Measurements from ENCODE around the gene TGFB1I1.

DNA sequence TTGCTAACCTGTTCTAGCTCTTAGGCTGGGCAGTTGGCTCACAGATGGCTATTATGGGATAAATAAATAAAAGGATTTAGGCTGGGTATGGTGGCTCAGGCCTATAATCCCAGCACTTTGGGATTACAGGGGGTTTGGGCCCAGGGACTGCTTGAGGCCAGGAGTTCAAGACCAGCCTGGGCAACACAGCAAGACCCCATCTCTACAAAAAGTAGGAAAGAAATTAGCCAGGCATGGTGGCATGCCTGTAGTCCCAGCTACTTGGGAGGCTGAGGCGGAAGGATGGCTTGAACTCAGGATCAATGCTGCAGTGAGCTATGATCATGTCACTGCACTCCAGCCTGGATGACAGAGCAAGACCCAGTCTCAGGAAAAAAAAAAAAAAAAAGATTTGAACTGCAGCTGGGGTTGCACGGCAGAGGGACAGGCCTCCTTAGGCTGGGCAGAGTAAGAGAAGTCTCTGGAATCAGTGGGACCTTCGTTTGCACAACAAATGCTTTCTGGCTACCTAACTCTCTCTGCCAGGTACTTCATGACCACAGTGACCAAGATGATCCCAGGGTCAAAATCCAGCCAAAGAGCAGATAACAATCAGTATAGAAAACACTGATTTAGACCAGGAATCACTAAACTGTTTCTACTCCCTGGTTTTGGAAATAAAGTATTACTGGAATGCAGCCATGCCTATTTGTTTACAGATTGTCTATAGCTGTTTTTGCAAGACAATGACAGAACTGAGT is 29.4 kb downstream of the TGFB1I1 start:
- TF ChIP-seq POLR2A (IDR thresholded peaks at IDR 0.05; ENCODE audit: low read depth, low read length) (no peak), MAZ (IDR thresholded peaks at IDR 0.05; ENCODE audit: borderline replicate concordance, low read depth, low read length) (no peak), RCOR1 (IDR thresholded peaks at IDR 0.05; ENCODE audit: insufficient replicate concordance, low read length) (no peak), MXI1 (IDR thresholded peaks at IDR 0.05; ENCODE audit: borderline replicate concordance, low read depth, low read length) (no peak)
- TF ChIP-seq, protein P1, sequence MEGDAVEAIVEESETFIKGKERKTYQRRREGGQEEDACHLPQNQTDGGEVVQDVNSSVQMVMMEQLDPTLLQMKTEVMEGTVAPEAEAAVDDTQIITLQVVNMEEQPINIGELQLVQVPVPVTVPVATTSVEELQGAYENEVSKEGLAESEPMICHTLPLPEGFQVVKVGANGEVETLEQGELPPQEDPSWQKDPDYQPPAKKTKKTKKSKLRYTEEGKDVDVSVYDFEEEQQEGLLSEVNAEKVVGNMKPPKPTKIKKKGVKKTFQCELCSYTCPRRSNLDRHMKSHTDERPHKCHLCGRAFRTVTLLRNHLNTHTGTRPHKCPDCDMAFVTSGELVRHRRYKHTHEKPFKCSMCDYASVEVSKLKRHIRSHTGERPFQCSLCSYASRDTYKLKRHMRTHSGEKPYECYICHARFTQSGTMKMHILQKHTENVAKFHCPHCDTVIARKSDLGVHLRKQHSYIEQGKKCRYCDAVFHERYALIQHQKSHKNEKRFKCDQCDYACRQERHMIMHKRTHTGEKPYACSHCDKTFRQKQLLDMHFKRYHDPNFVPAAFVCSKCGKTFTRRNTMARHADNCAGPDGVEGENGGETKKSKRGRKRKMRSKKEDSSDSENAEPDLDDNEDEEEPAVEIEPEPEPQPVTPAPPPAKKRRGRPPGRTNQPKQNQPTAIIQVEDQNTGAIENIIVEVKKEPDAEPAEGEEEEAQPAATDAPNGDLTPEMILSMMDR (conservative IDR thresholded peaks at IDR 0.05; ENCODE audit: low read depth, low read length): no peak
- TF ChIP-seq, protein P2, sequence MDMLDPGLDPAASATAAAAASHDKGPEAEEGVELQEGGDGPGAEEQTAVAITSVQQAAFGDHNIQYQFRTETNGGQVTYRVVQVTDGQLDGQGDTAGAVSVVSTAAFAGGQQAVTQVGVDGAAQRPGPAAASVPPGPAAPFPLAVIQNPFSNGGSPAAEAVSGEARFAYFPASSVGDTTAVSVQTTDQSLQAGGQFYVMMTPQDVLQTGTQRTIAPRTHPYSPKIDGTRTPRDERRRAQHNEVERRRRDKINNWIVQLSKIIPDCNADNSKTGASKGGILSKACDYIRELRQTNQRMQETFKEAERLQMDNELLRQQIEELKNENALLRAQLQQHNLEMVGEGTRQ (IDR thresholded peaks at IDR 0.05; ENCODE audit: low read depth, low read length): no peak
- TF ChIP-seq, protein P3, sequence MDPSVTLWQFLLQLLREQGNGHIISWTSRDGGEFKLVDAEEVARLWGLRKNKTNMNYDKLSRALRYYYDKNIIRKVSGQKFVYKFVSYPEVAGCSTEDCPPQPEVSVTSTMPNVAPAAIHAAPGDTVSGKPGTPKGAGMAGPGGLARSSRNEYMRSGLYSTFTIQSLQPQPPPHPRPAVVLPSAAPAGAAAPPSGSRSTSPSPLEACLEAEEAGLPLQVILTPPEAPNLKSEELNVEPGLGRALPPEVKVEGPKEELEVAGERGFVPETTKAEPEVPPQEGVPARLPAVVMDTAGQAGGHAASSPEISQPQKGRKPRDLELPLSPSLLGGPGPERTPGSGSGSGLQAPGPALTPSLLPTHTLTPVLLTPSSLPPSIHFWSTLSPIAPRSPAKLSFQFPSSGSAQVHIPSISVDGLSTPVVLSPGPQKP (IDR thresholded peaks at IDR 0.05; ENCODE audit: borderline replicate concordance, low read depth, low read length): no peak
